Occipital lobe (tissue), 2 donors: ENCODE results near the gene PRKCH. TPM values are rescaled to one million over a fixed set of nuclear protein-coding genes. Genes with fewer than 3 reads are reported as not detected.

Source experiments
- DNase-seq: peaks from one replicate; lab custom pipeline; 2025; lab: John Stamatoyannopoulos, UW
- total RNA-seq: library from RNA; depleted of rRNA; stranded (reverse); fragments of >200 nt; gene quantifications from one replicate; pipeline ENCODE4 v1.2.3, GENCODE V29; 2014

Gene PRKCH
- total RNA-seq, 1 donor from 2014 or later, result 21.2 TPM

DNA sequence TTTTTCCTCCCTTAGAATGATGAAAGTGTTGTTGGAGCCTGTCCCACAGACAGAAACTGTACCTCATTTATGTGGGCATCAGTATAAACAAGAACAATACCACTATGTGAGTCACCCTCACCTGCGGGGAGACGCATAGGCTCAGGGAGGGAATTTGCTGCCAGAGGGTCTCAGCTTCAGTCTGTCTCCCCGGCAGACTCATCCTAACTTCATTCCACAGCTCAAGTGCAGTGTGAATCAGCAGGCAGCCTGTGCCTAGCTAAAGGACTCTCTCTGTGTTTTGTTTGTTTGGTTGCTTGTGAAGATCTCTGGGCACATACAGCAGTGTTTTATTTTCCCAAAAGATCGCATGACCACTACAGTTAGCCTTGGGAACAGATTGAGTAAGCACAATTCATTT is 98.9 kb downstream of the PRKCH start:
- no peak for DNase-seq

DNA sequence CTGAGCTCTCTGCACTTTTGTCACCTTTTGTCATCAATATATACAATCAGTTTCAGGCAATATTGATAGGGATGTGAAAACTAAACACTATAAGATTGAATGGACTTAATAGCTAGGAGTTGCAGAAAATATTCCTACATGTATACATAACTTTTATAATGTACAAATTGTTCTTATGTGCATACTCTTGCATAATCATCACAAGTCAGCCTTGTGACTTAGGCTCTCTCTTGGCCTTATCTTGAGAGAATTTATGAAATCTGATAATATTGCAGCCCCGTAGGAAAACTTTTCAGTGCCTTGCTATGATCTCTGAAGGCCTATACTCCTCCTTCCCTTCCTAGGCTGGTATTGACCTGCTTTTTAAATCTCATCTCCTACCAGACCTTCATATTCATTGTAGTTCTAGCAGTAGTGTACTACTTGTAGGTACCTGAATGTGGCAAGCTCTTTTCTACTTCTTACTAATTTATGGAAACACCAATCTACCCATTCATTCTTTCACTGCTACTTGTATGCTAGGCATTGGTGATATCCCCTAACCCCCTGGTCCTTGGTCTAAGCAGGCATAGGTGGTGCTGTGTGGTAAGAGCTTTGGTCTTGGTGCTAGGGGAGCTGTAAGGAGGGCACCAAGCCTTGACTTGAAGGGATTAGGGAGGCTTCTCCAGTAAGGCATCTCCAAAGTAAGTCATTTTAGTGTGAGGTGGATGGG is 100.0 kb downstream of the PRKCH start:
- no peak for DNase-seq

DNA sequence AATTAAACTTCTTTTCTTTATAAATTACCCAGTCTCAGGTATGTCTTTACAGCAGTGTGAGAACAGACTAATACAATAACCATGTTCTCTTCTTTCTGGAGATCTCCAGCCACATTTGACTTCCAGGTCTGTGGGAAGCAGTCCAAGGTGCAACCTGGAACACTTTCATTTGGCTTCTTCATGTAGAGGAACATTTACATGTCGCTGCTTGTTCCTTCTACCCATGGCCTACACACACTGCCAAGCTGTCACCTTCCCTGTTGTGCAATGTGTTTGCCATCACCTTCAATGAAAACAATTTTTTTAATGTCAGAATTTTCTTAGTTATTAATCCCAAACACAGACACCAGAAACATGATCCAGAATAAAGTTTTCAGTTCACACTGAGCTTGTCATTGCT is 104.7 kb downstream of the PRKCH start:
- DNase-seq, result no peak

DNA sequence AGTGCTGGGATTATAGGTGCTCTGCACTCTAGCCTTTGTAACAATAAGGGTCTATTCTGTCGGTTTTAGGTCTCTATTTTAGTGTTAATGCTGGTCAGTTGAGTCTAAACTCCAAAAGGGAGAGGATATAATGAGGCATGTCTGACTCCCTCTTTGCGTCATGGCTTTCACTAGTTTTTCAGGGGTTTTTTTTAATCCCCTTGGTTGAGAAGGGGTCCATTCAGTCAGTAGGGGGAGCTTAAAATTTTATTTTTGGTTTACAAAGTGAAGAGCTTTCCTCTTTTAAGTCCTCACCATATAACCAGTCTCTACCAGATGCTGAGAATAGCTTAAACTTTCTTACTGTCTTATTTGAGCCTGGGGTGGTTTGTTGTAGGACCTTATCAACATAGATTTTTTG is 106.9 kb downstream of the PRKCH start:
- no peak for DNase-seq

DNA sequence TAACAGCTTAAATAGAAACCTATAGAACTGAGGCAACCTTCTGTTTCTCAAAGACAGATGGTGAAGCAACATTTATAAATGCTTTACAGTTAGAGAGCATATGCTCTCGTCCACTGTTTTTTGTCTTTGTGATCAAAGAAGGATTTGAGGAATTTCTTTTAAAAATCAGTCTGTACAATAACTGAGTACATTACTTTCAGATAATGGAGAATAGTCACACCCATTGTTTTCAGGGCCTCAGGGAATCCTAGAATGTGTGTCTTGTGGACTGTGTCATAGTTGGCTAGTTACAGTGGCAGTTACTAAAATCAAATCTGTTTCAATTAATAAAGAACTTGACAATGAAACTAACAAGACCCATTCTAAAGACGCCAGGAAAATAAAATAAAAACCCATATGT is 107.9 kb downstream of the PRKCH start:
- no peak for DNase-seq

DNA sequence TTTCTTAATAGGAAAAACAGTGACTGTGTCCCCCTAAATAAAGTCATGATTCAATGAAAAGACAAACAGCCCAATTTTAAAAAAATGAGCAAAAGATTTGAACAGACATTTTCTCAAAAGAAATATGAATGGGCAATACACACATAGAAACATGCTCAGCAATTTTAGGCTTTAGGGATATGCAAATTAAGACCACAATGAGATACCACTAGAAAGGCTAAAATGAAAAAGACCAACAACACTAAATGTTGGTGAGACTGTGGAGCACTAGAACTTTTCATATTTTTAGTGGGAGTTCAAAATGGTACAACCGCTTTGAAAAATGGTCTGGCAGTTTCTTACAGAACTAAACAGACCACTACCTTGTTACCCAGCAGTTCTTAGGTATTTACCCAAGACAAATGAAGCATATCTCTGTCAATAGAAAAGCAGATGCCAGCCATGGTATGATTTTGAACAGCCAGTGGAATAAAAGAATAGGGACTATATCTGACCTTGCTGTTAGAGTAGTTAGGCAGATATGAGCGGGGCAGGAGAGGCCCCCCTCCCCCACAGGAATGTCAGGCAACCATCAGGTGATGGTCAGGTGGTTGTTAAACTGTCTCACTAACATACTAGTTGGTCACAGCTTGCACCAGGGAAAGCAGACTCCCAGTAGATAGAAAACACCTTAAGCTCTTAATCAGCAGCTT is 108.8 kb downstream of the PRKCH start:
- DNase-seq, result no peak

DNA sequence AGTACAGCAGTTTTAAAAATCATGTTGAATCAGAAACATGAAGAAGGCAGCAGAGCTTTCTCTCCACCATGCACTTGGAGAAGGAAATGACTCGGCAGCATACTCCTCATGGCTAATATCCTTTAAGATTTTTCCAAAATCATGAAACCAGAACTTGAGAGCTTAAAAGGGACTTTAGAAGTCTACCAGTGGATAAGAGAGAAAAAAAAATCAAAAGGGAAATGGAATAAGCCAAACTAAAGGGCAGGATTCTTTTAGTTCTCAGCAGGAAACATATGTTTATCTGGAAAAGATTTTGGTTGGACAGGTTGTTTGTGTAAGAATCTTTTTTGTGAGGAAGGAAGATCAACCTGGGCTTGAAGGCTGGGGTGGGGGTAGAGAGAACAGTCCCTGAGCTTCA is 111.8 kb downstream of the PRKCH start:
- no peak for DNase-seq

DNA sequence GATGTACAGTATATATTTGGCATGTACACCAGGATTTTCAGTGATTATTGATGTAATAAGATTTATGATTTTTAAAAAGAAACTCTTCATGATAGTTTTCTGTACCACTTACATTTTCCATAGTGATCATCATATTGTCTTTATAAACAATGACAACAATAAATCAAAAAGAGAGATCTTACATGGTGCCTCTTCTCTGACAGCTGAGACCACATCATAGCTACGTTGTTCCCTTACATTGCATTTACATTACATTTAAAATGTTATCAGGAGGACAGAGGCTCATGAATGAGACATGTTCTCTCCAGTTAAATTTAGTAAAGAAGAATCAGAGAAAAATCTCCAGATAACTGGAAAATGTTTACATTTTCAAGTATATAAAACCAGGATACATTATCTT is 112.4 kb downstream of the PRKCH start:
- no peak for DNase-seq

DNA sequence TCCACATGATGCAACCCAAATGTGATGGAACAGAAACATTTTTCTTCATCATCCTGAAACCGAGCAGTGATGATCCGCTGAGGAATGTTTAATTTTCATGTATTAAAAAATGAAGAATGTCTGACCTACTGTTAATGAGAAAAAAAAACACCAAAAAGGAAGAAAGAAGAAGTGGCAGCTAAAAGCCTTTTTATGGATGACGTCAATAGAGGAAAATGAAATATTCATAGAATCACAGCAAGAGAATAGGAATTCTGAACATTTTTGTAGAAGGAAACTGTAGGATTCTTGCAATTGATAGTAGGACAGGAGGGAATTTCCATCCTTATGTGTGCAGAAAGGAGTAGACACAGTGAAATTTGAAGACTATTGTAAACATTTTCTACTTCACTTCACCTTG is 112.9 kb downstream of the PRKCH start:
- no peak for DNase-seq

DNA sequence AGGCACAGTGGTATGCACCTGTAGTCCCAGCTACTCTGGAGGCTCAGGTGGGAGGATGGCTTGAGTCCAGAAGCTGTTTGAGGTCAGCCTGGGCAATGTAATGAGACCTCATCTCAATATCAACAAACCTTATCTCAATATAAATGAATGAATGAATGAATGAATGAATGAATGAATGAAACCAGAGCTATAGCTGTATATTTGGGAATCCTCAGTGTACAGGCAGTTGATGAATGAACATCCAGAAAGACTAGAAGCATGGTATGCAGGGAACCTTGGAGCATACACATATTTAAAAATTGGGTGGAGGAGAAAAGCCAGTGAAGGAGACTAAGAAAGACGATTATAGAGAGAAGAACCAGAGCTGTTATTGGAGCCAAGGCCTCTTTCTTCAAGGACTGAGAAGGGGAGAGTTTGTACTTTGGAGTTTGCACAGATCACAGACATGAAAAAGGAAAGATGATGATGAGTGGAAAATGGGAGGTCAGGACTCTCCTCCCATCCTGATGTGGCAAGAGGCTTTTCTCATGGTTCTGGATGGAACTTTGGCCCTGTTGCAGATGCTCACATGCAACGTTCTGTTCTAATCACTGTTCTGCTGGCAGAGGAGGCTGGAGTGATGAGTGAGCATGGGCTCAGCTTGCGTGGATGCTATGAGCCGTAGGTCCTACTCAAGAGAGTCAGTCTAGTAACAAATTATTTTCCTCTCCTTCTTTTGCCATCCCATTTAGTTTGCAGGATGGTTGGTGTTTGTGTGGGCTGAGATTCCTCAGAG is 114.4 kb downstream of the PRKCH start:
- no peak for DNase-seq

DNA sequence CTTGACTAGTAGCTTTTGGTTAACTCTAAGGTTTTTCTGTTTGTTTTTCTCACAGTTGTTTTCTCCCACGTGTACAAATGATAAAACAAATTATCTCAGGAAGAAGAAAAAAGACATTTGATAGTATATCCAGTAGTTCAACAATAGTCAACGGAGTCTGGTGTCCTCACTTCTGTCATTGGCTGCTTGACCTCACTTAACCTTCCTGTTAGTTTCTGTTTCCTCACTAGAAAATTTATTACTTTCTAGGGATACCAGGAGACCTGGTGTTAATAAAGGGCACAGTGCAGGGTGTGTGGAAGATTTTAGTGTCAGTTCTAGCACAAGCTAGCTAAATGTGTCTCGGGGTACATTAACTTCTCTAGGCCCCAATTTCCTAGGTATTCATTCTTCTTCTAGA is 116.0 kb downstream of the PRKCH start:
- DNase-seq, result no peak

DNA sequence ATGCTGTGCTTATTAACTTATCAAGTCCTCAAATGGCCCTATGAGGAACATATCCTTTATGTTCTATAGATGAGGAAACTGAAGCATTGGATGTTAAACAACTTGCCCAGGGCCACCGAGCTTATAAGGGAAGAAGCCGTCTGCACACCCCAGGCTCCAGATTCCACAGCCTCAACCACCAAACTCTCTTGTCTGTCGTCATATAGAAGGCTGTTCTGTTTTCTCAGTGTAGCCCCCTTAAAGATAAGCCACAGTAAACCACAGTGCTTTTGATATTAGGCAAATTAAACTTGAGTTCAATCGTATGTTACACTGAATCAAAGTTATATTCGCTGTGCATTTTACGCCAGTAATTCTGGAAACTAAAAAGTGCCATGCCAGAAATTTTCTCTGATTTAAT is 116.7 kb downstream of the PRKCH start:
- no peak for DNase-seq

DNA sequence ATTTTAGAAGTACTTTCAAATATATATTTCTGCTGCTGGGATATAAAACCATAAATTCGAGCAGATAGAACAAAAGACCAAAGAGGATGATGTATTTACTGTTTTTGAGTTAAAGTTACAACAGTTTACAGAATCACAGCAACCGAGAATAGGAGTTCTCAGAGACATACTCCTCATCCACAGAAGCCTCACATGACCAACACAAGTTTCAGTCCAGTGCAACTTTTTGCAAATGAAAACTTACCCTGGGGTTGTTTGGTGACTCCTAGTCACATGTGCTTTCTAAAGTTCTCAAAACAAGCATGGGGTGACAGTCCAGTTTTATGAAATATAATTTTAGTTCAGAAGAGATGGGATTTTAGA is 117.1 kb downstream of the PRKCH start:
- no peak for DNase-seq

DNA sequence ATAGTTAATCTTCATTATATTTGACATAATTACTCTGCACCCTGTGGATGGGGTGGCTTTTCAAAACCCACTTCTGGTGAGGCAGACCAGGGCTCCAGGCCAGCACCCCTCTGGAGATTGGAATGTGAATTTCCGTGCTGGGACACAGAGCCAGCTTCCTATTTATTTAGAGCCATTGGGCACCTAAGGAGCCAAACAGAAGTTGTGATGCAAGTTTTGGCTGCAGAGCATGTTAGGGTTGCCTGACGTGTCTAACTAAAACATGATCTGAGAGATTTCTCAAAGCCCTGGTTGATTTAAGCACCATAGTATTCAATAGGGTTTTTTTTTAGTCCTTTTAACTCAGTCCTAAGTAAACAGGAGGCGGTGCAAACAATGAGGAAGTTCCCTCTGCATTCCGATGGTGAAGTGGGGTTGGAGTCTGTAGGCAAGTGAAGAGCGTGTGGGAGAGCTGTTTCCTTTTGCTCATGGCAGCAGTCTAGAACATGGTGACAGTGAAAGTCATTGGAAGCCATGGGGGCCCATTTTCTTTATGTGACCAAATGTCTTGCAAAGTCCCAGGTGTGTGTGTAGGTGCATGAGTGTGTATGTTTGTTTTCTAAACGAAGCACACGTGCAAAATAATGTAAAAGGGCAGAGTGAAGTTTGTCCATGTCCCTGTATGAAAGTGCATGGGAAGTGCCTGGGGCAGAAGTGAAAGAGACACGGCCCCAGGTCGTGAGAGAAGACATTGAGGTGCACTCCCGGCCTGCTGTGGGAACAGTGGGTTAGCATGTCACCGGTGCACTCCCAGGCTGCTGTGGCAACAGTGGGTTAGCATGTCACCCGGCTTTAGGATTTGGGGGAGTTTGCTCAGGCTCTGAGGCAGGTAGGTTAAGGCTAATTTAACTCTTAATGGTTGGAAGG is 117.7 kb downstream of the PRKCH start:
- no peak for DNase-seq

DNA sequence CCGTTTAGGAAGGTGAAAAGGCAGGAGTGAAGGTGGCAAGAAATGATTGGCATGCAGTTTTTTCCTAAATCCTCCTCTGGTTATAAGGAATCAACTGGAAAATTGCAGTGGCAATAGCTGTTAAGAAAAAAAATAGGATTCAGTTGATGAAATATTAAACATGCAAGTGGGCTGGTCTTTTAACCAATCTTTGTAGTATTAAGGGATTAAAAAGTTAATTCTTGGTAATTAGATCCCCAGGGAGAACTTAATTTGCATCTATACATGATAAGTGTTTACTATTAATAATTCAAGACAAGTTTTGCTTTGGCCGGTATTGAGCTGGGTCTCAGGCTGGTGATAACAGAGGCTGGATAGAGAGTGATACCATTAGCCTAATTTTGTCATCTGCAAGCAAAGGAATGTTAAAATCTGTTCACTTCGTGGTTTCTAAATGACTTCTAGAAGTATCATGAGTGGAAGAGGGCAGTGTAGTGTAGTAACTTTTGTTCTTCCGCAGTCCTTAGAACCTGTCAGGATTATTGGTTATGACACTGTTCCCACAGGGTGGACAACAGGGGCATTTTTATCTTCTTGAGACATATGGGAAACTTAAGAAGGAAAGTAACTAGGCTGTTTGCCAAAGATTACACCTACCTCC is 118.5 kb downstream of the PRKCH start:
- DNase-seq, result no peak

DNA sequence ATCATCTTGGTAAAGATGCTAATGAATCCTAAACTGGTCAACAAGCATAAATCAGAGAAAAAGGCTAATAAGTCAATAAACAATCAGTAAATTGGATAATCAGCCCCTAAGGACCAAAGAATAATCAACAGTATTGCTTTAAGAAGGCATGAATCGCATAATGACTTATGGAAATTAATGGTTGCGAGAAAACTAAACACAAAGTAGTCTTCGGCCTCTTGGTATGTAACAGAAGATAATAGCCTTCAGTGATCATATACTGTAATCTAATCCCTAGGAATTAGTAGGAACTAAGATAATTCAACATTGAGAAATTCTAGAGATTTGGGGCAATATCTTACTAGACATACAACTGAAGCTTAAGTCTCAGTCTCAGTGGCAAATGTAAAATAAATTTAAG is 122.1 kb downstream of the PRKCH start:
- no peak for DNase-seq

DNA sequence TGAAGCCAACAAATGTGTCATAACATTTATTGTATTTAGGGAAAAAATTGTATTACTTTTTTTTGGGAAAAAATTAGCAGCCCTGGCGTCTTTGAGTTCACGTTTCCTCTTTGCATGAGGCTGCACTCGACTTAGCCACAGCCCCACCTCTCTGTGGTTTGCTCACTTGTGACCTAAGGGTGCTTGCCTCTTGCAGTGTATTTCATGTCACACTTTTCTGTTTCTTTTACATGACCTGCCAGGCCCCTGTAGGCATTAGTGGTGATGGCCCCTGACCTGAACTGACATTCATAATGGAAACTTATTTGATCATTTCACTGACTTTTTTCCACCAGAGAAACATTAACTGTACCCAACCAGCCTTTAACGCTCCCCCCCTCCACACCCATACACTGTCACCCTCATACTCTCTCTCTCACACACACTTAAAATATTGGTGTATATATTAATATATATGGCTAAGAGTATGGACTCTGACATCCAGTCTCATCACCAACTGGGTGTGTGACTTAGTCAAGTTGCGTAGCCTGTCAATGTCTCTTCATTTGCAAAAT is 122.9 kb downstream of the PRKCH start:
- DNase-seq, result no peak

DNA sequence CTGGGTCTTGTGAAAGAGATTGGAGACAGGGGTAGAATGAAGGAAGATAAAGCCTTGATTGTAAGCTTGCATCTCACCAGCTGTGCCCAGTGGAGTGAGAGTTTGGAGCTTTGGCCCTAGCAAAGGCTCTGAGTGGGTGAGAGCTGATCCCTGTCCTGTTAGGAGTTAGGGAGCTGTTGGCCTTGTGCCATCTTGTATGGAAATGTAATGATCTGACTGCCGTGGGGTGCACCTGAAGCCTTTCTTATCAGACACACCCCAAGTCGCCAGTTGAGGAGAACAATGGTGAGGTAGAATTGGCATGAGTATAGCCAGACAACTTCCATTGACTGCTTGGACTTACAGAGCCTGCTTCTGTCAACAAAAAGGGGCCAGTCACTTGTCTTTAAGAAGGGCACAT is 130.1 kb downstream of the PRKCH start:
- DNase-seq, result no peak

DNA sequence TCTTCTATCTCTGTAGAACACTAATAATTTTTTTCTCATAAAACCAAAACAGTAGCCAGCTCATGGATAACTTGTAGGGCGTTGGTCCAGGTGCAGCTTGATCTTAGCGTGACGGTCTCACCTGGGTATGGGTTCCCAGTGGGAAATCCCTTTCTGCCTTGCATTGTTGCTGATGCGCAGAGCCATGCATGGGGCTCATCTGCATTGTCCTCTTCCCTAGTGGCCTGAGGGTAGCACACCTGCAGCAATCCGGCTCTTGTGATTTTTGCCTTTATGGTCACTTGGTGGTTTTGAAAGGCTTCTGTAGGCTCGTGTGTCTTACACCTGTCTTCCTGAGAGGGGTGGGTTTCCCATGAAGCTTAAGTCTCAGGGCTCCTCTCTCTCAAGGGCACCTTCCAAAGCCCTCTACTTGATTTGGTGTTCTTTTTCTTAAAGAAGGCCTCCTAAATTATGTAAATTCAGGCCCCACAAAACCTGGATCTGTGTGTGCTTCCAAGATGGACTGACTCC is 130.6 kb downstream of the PRKCH start:
- no peak for DNase-seq

DNA sequence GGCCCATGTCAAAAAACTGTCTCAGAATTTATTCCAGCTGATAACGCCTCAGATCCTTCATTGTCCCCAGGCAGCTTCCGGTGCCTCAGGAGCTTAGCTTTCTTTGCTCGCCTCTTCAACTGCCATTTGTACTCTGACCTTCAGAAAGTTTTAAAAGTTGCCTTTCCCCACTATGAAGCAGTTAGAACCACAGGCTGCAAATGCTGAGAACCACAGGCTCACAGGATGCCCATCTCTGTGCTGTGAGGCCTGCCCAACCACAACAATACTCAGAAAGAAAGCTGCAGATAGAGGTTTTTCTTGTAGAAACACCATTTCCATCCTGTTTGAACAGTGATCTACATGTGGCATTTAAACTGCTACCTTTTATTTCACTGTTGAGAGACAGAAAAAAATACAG is 131.1 kb downstream of the PRKCH start:
- DNase-seq, result no peak
